ENCODE data around the gene BICDL2. TPM values are rescaled to one million over a fixed set of nuclear protein-coding genes. Genes with fewer than 3 reads are reported as not detected.

The BICDL2 gene
- polyA plus RNA-seq, 3 donors, result not detected

DNA sequence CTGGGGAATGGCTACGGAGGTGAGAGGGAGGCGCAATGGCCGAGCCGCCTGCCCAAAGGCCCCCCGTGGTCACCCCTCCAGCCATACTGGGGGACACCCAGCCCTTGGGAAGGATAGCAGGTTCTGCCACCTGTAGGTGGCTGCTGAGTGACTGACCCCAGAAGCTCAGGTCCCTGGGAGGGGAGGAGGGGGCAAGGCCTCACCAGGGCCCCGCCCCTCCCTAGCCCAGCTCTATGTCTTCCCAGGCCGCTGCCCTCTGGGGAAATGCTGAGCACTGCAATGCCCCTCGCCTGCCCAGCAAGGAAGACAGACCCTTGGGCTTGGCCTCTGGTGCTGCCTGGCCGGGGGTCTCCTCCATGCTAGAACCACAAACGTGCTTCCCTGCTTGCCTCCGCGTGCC is 35.4 kb downstream of the BICDL2 start:
- H3K27ac ChIP-seq (ENCODE audit: low read depth in 1 of 2, low read length in 2 of 2), result no peak overlapping the region
- no peaks in the 10 kb centered on the region for H3K36me3 ChIP-seq (replicated peaks in 1 of 2; ENCODE audit: control insufficient read depth in 1 of 2, insufficient read depth in 2 of 2, low read length in 2 of 2)
- no peaks in the 10 kb centered on the region for H4K20me1 ChIP-seq (ENCODE audit: insufficient read depth, low read length)
- peaks cover 16 to 17% of the 10 kb centered on the region in 2 donors for H3K4me1 ChIP-seq (ENCODE audit: control insufficient read depth in 1 of 2, insufficient read depth in 2 of 2, low read length in 2 of 2)
- no peak overlapping the region for H3K4me3 ChIP-seq (replicated peaks in 1 of 3; ENCODE audit: low read depth in 2 of 3, low read length in 3 of 3)
- peak overlapping the region in 1 of 2 donors; percentile 48 for H3K4me3 Mint-ChIP-seq
- WGBS (ENCODE audit: insufficient coverage), result 91% methylated on average over 11 of the region's 12 CpGs
- peaks cover 0 to 3% (median 0%) of the 10 kb centered on the region in 7 donors for H3K9me3 Mint-ChIP-seq
- H3K4me1 Mint-ChIP-seq, result peaks cover 14% of the 10 kb centered on the region
- intact Hi-C loops (cut with micrococcal nuclease), result loop anchor here in 1 of 2 donors (2.0 kb wide), 1 partner anchor 13 kb away; no protein-coding TSS in a partner anchor
- TF ChIP-seq, protein P1, sequence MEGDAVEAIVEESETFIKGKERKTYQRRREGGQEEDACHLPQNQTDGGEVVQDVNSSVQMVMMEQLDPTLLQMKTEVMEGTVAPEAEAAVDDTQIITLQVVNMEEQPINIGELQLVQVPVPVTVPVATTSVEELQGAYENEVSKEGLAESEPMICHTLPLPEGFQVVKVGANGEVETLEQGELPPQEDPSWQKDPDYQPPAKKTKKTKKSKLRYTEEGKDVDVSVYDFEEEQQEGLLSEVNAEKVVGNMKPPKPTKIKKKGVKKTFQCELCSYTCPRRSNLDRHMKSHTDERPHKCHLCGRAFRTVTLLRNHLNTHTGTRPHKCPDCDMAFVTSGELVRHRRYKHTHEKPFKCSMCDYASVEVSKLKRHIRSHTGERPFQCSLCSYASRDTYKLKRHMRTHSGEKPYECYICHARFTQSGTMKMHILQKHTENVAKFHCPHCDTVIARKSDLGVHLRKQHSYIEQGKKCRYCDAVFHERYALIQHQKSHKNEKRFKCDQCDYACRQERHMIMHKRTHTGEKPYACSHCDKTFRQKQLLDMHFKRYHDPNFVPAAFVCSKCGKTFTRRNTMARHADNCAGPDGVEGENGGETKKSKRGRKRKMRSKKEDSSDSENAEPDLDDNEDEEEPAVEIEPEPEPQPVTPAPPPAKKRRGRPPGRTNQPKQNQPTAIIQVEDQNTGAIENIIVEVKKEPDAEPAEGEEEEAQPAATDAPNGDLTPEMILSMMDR (IDR thresholded peaks at IDR 0.05), result no peak
- H2AFZ ChIP-seq (ENCODE audit: insufficient read depth, low read depth, low read length, poor library complexity, severe bottlenecking), result no peak overlapping the region
- no peaks in the 10 kb centered on the region for H3K79me2 ChIP-seq (ENCODE audit: insufficient read depth, low read length)
- H3K9ac ChIP-seq (ENCODE audit: insufficient read depth, low read length, poor library complexity, severe bottlenecking), result no peak overlapping the region
- H3K27ac Mint-ChIP-seq, result peak overlapping the region in 1 of 7 donors; percentile 48
- H3K36me3 Mint-ChIP-seq, result peaks cover 0 to under 1% of the 10 kb centered on the region in 2 donors
- H3K9me3 ChIP-seq (replicated peaks in 1 of 2; ENCODE audit: control insufficient read depth in 1 of 2, insufficient read depth in 1 of 2, low read length in 2 of 2), result no peaks in the 10 kb centered on the region
- no peak for DNase-seq
- H3K27me3 ChIP-seq (ENCODE audit: control insufficient read depth in 2 of 2, insufficient read depth in 2 of 2, low read length in 2 of 2), result peaks cover 0 to 2% of the 10 kb centered on the region in 2 donors
- H3K27me3 Mint-ChIP-seq (ENCODE audit: low read depth in 3 of 3), result peaks cover 0 to 24% (median 16%) of the 10 kb centered on the region in 3 donors
- H3K4me2 ChIP-seq (replicated peaks; ENCODE audit: extremely low read depth, low read length, poor library complexity, severe bottlenecking), result no peak overlapping the region

DNA sequence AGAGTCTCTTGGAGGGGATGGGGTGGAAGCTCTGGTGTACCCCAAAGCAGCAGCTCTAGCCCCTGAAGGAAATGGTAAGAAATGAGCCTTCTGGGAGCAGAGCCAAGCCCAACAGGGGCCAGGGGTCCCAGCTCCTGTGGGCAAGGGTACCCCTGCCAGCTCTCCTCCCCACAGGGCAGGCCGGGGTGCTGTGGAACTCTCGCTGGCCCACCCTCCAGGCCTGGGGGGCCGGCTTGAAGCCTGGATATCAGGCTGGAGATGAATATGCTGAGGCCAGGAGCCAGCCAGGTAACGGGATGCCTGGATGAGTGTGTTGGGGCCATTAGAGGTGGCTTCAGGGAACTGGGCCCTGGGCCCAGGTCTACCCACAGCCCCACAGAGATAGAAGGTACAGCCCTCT is 36.2 kb downstream of the BICDL2 start:
- intact Hi-C loops (cut with micrococcal nuclease), result loop anchor here in 1 of 2 donors (2.0 kb wide), 1 partner anchor 14 kb away; no protein-coding TSS in a partner anchor
- no peak for DNase-seq
- peaks cover 0 to 22% (median 16%) of the 10 kb centered on the region in 3 donors for H3K27me3 Mint-ChIP-seq (ENCODE audit: low read depth in 3 of 3)
- H3K27ac Mint-ChIP-seq, result peak overlapping the region in 1 of 7 donors; percentile 11
- Histone ChIP-seq H3K4me1 (ENCODE audit: control insufficient read depth in 1 of 2, insufficient read depth in 2 of 2, low read length in 2 of 2) (peaks cover 8 to 9% of the 10 kb centered on the region in 2 donors), H3K36me3 (replicated peaks in 1 of 2; ENCODE audit: control insufficient read depth in 1 of 2, insufficient read depth in 2 of 2, low read length in 2 of 2) (no peaks in the 10 kb centered on the region), H3K79me2 (ENCODE audit: insufficient read depth, low read length) (no peaks in the 10 kb centered on the region), H3K4me2 (replicated peaks; ENCODE audit: extremely low read depth, low read length, poor library complexity, severe bottlenecking) (no peak overlapping the region), H4K20me1 (ENCODE audit: insufficient read depth, low read length) (no peaks in the 10 kb centered on the region), H3K27me3 (ENCODE audit: control insufficient read depth in 2 of 2, insufficient read depth in 2 of 2, low read length in 2 of 2) (peaks cover 0 to 2% of the 10 kb centered on the region in 2 donors), H2AFZ (ENCODE audit: insufficient read depth, low read depth, low read length, poor library complexity, severe bottlenecking) (no peak overlapping the region), H3K4me3 (replicated peaks in 1 of 3; ENCODE audit: low read depth in 2 of 3, low read length in 3 of 3) (no peak overlapping the region), H3K27ac (ENCODE audit: low read depth in 1 of 2, low read length in 2 of 2) (no peak overlapping the region), H3K9ac (ENCODE audit: insufficient read depth, low read length, poor library complexity, severe bottlenecking) (no peak overlapping the region), H3K9me3 (replicated peaks in 1 of 2; ENCODE audit: control insufficient read depth in 1 of 2, insufficient read depth in 1 of 2, low read length in 2 of 2) (no peaks in the 10 kb centered on the region)
- TF ChIP-seq, protein P1 (IDR thresholded peaks at IDR 0.05), result no peak
- peaks cover 7% of the 10 kb centered on the region for H3K4me1 Mint-ChIP-seq
- H3K9me3 Mint-ChIP-seq, result peaks cover 0 to 3% (median 0%) of the 10 kb centered on the region in 7 donors
- peak overlapping the region in 1 of 2 donors; percentile 53 for H3K4me3 Mint-ChIP-seq
- 100% methylated on average over 2 of the region's 4 CpGs for WGBS (ENCODE audit: insufficient coverage)
- no peaks in the 10 kb centered on the region for H3K36me3 Mint-ChIP-seq

Data from CD14-positive monocyte (primary cell).